Gastroesophageal sphincter (tissue), 3 donors: ENCODE measurements around the gene BRWD1.

Experiments
- CTCF ChIP-seq, 4 experiments: fragments of 200-600 bp in 2 of 4; fragments of 450-650 bp in 2 of 4; sonication (generic) in 1 of 4; IDR thresholded peaks; one replicate each; pipeline ENCODE4 v1.5.1; 2017 to 2019; ENCODE audit warnings: antibody characterized with exemption in 4 of 4, mild to moderate bottlenecking in 2 of 4, moderate library complexity in 2 of 4
- POLR2AphosphoS5 ChIP-seq: sonication (generic); formaldehyde crosslinking; IDR thresholded peaks from one replicate; pipeline ENCODE4 v1.6.1; 2017; ENCODE audit warnings: antibody characterized with exemption

GRCh38 chr21:39188521-39189139 lies 124.8 kb downstream of the BRWD1 start:
- no peak for TF ChIP-seq CTCF (IDR thresholded peaks at IDR 0.05)
- no peak for TF ChIP-seq POLR2AphosphoS5
